GM18909 (cell line): ENCODE data around the gene MYO5B.
"Not testable (repeated sequence)": the region's sequence is repeated elsewhere in the genome, so short reads cannot be mapped to it uniquely, and the experiment has no call there.

ENCODE experiments used
- ATAC-seq: cut with Tn5 transposase; IDR thresholded peaks from one replicate; pipeline ENCODE4 v1.9.1; 2021; ENCODE audit warnings: mild to moderate bottlenecking; ENCODE audit not compliant: unreplicated experiment, poor library complexity

MYO5B gene

GRCh38 chr18:49901862-49902340 is 293.0 kb downstream of the MYO5B start:
- ATAC-seq, result no peak

- ATAC-seq, result no peak
Measured at GRCh38 chr18:49899657-49900330, 295.2 kb downstream of the MYO5B start.

GRCh38 chr18:49898421-49898820 is 296.5 kb downstream of the MYO5B start:
- no peak for ATAC-seq

- no peak for ATAC-seq
Measured at GRCh38 chr18:49894517-49895226, 300.3 kb downstream of the MYO5B start.

- no peak for ATAC-seq
Measured at GRCh38 chr18:49893036-49893435, 301.9 kb downstream of the MYO5B start.

- no peak for ATAC-seq
Measured at GRCh38 chr18:49892148-49892924, 302.6 kb downstream of the MYO5B start.

GRCh38 chr18:49890041-49890440 is 304.9 kb downstream of the MYO5B start:
- ATAC-seq, result no peak

- not testable (repeated sequence) for ATAC-seq
Measured at GRCh38 chr18:49889552-49889951, 305.4 kb downstream of the MYO5B start.

- ATAC-seq, result no peak
Measured at GRCh38 chr18:49886891-49887764, 307.8 kb downstream of the MYO5B start.

- ATAC-seq, result no peak
Measured at GRCh38 chr18:49884959-49885358, 310.0 kb downstream of the MYO5B start.

- ATAC-seq, result no peak
Measured at GRCh38 chr18:49884465-49884864, 310.5 kb downstream of the MYO5B start.

- ATAC-seq, result no peak
Measured at GRCh38 chr18:49880661-49881060, 314.3 kb downstream of the MYO5B start.

- no peak for ATAC-seq
Measured at GRCh38 chr18:49879271-49879580, 315.7 kb downstream of the MYO5B start.

GRCh38 chr18:49878567-49879270 is 316.2 kb downstream of the MYO5B start:
- ATAC-seq, result no peak

- ATAC-seq, result no peak
Measured at GRCh38 chr18:49878015-49878414, 316.9 kb downstream of the MYO5B start.

- no peak for ATAC-seq
Measured at GRCh38 chr18:49876536-49876935, 318.4 kb downstream of the MYO5B start.

- ATAC-seq, result no peak
Measured at GRCh38 chr18:49875783-49876182, 319.2 kb downstream of the MYO5B start.

- ATAC-seq, result no peak
Measured at GRCh38 chr18:49875155-49875554, 319.8 kb downstream of the MYO5B start.

- no peak for ATAC-seq
Measured at GRCh38 chr18:49874238-49874637, 320.7 kb downstream of the MYO5B start.

- no peak for ATAC-seq
Measured at GRCh38 chr18:49869354-49869753, 325.6 kb downstream of the MYO5B start.
